Psoas muscle (tissue), 8 donors: ENCODE results near the gene TMUB1. TPM values are rescaled to one million over a fixed set of nuclear protein-coding genes. Genes with fewer than 3 reads are reported as not detected.

Experiments
- ATAC-seq, 4 donors: fragments of 200-7000 bp; cut with Tn5 transposase; one replicate each; pipeline ENCODE4 v1.9.1; 2020; ENCODE audit warnings: moderate library complexity in 3 of 4, mild to moderate bottlenecking in 2 of 4
- DNase-seq, 2 donors: peaks; one replicate each; pipeline ENCODE4 v3.0.0-alpha.2; 2020
- H3K27ac ChIP-seq: fragments of 200-600 bp; one replicate; pipeline ENCODE4 v1.8.0; 2022
- H3K27me3 ChIP-seq, 3 donors: fragments of 200-600 bp in 1 of 3; one replicate each; pipeline versions ENCODE4 v1.6.1 to v1.8.0; 2013 to 2022; ENCODE audit warnings: low read length in 2 of 3, mild to moderate bottlenecking in 2 of 3, moderate library complexity in 1 of 3; ENCODE audit not compliant: insufficient read depth in 3 of 3
- H3K36me3 ChIP-seq, 2 donors: fragments of 200-600 bp in 1 of 2; one replicate each; pipeline versions ENCODE4 v1.6.1 to v1.8.0; 2013 to 2022; ENCODE audit warnings: low read depth in 1 of 2, mild to moderate bottlenecking in 1 of 2, moderate library complexity in 1 of 2; ENCODE audit not compliant: insufficient read depth in 1 of 2
- H3K4me1 ChIP-seq: fragments of 200-600 bp; one replicate; pipeline ENCODE4 v1.8.0; 2022
- H3K4me3 ChIP-seq: fragments of 200-600 bp; one replicate; pipeline ENCODE4 v1.8.0; 2022; ENCODE audit warnings: mild to moderate bottlenecking
- H3K9me3 ChIP-seq: fragments of 200-600 bp; one replicate; pipeline ENCODE4 v1.8.0; 2022
- WGBS, 3 donors: extraction: QIAGEN DNeasy Blood & Tissue Kit; methylation state at CpG; one replicate each; pipeline versions ENCODE4 v1.1.6 to v1.1.7; 2013; 5-methylcytosine and 5-hydroxymethylcytosine counted together
- intact Hi-C, 2 donors: fragments of 100-400 bp; cut with DNase I; formaldehyde crosslinking; loops; one replicate each; pipeline versions ENCODE4 v1.11.0 to v1.14.2; 2022
- polyA plus RNA-seq, 3 donors: library from polyadenylated mRNA; stranded (reverse); fragments of 200-250 nt; gene quantifications; one replicate each; pipeline ENCODE4 v1.2.3, GENCODE V29; 2013
- total RNA-seq, 4 donors: library from RNA; stranded (reverse); fragmentation: NEBNext Ultra II Directional in 2 of 4; extraction: Animal tissue kit (Norgen Biotek cat#: 25700) in 2 of 4; gene quantifications; one replicate each; pipeline versions ENCODE4 v1.2.1 to v1.2.4, GENCODE V29; 2021 to 2023
- TF ChIP-seq, protein P1 (sequence below): fragments of 200-600 bp; IDR thresholded peaks from one replicate; pipeline ENCODE4 v1.8.0; 2022; ENCODE audit warnings: antibody characterized with exemption
- donor health status: healthy with polysubstance abuse.
- donor health status: DM: no; HTN: no; CAD: no; lungs with moderate emphysema.
- donor health status: Bipolar disorder and iron deficiency.
- donor health status: healthy.
- donor health status: DM: yes; HTN: yes; CAD: no.
- donor health status: DM: no; HTN: no; CAD: no.
- donor health status: DM: no; HTN: no; CAD: no.
- donor health status: DM: yes; HTN: yes; CAD: no.

TMUB1 gene
- total and polyA plus RNA-seq, 7 donors = 41.7 to 121 (median 55.5) TPM

GRCh38 chr7:151101621-151102396 is 18.5 kb upstream of the TMUB1 start:
- H3K36me3 ChIP-seq = peaks cover 0 to 8% of the 10 kb centered on the region in 2 donors
- TF ChIP-seq, protein P1, sequence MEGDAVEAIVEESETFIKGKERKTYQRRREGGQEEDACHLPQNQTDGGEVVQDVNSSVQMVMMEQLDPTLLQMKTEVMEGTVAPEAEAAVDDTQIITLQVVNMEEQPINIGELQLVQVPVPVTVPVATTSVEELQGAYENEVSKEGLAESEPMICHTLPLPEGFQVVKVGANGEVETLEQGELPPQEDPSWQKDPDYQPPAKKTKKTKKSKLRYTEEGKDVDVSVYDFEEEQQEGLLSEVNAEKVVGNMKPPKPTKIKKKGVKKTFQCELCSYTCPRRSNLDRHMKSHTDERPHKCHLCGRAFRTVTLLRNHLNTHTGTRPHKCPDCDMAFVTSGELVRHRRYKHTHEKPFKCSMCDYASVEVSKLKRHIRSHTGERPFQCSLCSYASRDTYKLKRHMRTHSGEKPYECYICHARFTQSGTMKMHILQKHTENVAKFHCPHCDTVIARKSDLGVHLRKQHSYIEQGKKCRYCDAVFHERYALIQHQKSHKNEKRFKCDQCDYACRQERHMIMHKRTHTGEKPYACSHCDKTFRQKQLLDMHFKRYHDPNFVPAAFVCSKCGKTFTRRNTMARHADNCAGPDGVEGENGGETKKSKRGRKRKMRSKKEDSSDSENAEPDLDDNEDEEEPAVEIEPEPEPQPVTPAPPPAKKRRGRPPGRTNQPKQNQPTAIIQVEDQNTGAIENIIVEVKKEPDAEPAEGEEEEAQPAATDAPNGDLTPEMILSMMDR = no peak
- H3K9me3 ChIP-seq = no peaks in the 10 kb centered on the region
- peak in 1 of 2 donors; percentile 15 for DNase-seq
- H3K27me3 ChIP-seq = no peaks in the 10 kb centered on the region
- intact Hi-C loops = no loop called here
- H3K4me1 ChIP-seq = no peaks in the 10 kb centered on the region
- no peak overlapping the region for H3K27ac ChIP-seq
- 81 to 87% (median 86%) methylated on average over 23 to 24 of the region's 24 CpGs for WGBS, 3 donors
- H3K4me3 ChIP-seq = no peak overlapping the region
- no peak for ATAC-seq

DNA sequence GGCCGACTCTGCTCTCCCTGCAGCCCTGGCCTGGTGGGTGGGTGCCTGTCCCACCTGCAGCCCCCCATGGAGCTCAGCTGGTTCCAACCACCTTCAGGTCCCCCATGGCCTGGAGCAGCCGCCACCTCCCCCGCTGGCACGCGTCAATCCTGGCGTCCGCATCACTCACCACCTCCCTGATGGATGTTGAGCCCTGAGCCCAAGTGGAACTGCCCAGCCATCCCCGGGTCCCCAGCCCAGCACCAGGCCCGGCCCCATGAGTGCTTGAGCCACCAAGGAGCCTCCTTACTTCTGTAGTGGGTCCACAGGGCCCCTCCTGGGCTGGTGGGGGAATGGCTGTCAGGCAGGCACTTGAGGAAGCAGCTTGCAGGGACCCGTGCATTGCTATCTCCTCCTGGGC is 17.6 kb upstream of the TMUB1 start:
- Histone ChIP-seq H3K4me3 (no peak overlapping the region), H3K27ac (no peak overlapping the region), H3K27me3 (no peaks in the 10 kb centered on the region), H3K4me1 (no peaks in the 10 kb centered on the region), H3K36me3 (peaks cover 0 to 8% of the 10 kb centered on the region in 2 donors), H3K9me3 (no peaks in the 10 kb centered on the region)
- DNase-seq (peak in 1 of 2 donors; percentile 12), ATAC-seq (no peak)
- intact Hi-C loops = no loop called here
- 89 to 95% (median 90%) methylated on average over 10 of the region's 10 CpGs for WGBS, 3 donors
- TF ChIP-seq, protein P1 = no peak

GRCh38 chr7:151099486-151100211 is 16.4 kb upstream of the TMUB1 start:
- Histone ChIP-seq H3K27me3 (no peaks in the 10 kb centered on the region), H3K36me3 (peaks cover 0 to 2% of the 10 kb centered on the region in 2 donors), H3K9me3 (no peaks in the 10 kb centered on the region), H3K4me3 (no peak overlapping the region), H3K4me1 (no peaks in the 10 kb centered on the region), H3K27ac (no peak overlapping the region)
- intact Hi-C loops = no loop called here
- WGBS, 3 donors = 49 to 53% (median 50%) methylated on average over 20 of the region's 20 CpGs
- peak in 1 of 2 donors; percentile 11 for DNase-seq
- TF ChIP-seq, protein P1 = no peak
- ATAC-seq = peak in 1 of 4 donors; percentile 21

- 66 to 76% (median 70%) methylated on average over 17 of the region's 17 CpGs for WGBS, 3 donors
- ATAC-seq (no peak), DNase-seq (no peak)
- TF ChIP-seq, protein P1 = no peak
- no peaks in the 10 kb centered on the region for H3K9me3 ChIP-seq
- no peak overlapping the region for H3K4me3 ChIP-seq
- intact Hi-C loops = no loop called here
- no peak overlapping the region for H3K27ac ChIP-seq
- no peaks in the 10 kb centered on the region for H3K4me1 ChIP-seq
- H3K27me3 ChIP-seq = no peaks in the 10 kb centered on the region
- H3K36me3 ChIP-seq = peaks cover 0 to 8% of the 10 kb centered on the region in 2 donors
Measured at GRCh38 chr7:151095828-151096475, 12.7 kb upstream of the TMUB1 start.
